Measurements from ENCODE around the gene GTF2IRD1.

DNA sequence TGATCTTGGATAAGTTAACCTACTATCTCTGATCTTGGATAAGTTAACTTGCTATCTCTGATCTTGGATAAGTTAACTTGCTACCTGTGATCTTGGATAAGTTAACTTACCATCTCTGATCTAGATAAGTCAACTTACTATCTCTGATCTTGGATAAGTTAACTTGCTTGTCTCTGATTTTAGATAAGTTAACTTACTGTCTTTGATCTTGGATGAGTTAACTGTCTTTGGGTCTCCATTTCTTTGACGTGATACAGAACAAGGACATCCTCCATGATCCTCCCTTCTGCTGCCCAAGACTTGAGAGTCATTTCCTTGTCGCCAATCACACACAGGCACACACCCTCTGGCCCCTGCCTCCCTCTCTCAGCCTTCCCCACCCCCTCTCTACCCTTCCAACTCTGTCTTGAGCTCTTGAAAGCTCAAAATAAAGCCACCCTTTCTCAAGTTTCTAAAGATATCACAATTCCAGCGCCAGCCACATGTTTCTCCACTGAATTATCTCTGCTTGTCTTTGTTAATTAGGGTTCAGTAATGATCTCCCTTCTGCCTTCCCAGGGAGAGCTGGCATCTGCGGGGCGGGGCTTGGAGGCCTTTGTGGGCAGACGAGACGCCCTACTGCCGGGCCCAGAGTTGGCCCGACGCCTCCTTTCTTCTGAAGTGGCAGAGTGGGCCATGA, 118.7 kb downstream of the GTF2IRD1 start:
- TF ChIP-seq, protein P1, sequence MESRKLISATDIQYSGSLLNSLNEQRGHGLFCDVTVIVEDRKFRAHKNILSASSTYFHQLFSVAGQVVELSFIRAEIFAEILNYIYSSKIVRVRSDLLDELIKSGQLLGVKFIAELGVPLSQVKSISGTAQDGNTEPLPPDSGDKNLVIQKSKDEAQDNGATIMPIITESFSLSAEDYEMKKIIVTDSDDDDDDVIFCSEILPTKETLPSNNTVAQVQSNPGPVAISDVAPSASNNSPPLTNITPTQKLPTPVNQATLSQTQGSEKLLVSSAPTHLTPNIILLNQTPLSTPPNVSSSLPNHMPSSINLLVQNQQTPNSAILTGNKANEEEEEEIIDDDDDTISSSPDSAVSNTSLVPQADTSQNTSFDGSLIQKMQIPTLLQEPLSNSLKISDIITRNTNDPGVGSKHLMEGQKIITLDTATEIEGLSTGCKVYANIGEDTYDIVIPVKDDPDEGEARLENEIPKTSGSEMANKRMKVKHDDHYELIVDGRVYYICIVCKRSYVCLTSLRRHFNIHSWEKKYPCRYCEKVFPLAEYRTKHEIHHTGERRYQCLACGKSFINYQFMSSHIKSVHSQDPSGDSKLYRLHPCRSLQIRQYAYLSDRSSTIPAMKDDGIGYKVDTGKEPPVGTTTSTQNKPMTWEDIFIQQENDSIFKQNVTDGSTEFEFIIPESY (CRISPR knock-in tag; IDR thresholded peaks at IDR 0.05) = no peak
- TF ChIP-seq CTCF (IDR thresholded peaks at IDR 0.05 in 2 of 3, conservative IDR thresholded peaks at IDR 0.05 in 1 of 3; ENCODE audit: insufficient read depth in 2 of 3, low read depth in 1 of 3, low read length in 3 of 3) (no peak), HINFP (tag; conservative IDR thresholded peaks at IDR 0.05; ENCODE audit: low read depth) (no peak), ZNF134 (CRISPR knock-in tag; conservative IDR thresholded peaks at IDR 0.05) (no peak), POLR2AphosphoS5 (IDR thresholded peaks at IDR 0.05; ENCODE audit: control insufficient read depth, insufficient read depth, low read depth, low read length) (no peak), ZBTB1 (CRISPR knock-in tag; IDR thresholded peaks at IDR 0.05; ENCODE audit: borderline replicate concordance, low read depth) (no peak)
- TF ChIP-seq, protein P2, sequence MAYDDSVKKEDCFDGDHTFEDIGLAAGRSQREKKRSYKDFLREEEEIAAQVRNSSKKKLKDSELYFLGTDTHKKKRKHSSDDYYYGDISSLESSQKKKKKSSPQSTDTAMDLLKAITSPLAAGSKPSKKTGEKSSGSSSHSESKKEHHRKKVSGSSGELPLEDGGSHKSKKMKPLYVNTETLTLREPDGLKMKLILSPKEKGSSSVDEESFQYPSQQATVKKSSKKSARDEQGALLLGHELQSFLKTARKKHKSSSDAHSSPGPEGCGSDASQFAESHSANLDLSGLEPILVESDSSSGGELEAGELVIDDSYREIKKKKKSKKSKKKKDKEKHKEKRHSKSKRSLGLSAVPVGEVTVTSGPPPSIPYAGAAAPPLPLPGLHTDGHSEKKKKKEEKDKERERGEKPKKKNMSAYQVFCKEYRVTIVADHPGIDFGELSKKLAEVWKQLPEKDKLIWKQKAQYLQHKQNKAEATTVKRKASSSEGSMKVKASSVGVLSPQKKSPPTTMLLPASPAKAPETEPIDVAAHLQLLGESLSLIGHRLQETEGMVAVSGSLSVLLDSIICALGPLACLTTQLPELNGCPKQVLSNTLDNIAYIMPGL (CRISPR knock-in tag; IDR thresholded peaks at IDR 0.05) = no peak
- TF ChIP-seq, protein P3, sequence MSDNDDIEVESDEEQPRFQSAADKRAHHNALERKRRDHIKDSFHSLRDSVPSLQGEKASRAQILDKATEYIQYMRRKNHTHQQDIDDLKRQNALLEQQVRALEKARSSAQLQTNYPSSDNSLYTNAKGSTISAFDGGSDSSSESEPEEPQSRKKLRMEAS (CRISPR knock-in tag; IDR thresholded peaks at IDR 0.05) = no peak
